ENCODE measurements around the gene KLK5.

KLK5 gene

DNA sequence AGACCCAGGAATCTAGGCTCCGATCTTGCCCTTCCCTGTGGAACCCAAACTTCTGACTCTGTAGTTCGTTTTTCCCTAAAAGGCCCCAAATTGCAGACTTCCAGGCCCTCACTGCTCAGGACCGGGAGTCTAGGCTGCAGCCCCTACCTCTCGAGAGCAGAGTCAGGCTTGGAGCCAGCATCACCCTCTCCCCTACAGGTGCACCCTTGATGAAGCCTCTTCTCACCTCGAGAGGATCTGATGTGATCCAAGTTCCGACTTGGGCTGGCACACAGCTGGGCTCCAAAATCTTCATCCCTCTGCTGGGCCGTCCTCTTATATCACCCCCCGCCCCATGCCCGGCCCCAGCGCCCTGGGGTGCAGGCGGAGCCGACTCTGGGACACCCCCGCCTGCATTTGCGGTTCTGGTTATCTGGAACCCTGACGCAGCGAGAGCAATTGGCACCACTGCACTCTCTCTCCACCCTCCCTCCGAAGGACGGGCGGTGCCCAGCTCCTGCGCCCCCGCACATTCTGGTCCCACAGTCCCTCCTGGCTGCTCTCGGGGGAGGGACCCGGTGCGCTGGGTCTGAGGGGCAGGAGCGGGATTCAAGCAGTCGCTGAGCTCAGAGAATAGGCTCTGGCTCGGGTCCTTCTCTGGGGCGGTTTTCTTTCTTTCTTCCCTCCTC is 30.9 kb upstream of the KLK5 start, which contains the start of gene KLK7:
KLK7 (minus strand) TSS at position 293 of the 668 bp plus-strand sequence. CDS start 1,518 bp downstream, outside the sequence.
- no peaks in the 10 kb centered on the region for H3K36me3 ChIP-seq (ENCODE audit: insufficient read depth, low read length)
- no peak within 1 kb of the TSS for H3K4me2 ChIP-seq (ENCODE audit: low read depth, low read length, poor library complexity, severe bottlenecking)
- H3K9ac ChIP-seq (ENCODE audit: low read depth, low read length, poor library complexity, severe bottlenecking): no peak within 1 kb of the TSS
- no peak for TF ChIP-seq EZH2phosphoT487 (IDR thresholded peaks at IDR 0.05; ENCODE audit: borderline replicate concordance)
- TF ChIP-seq CTCF (conservative IDR thresholded peaks at IDR 0.05; ENCODE audit: low read length): no peak
- H3K4me1 ChIP-seq (ENCODE audit: insufficient read depth, low read length, poor library complexity, severe bottlenecking): no peaks in the 10 kb centered on the region
- no peaks in the 10 kb centered on the region for H4K20me1 ChIP-seq (ENCODE audit: insufficient read depth, low read length, poor library complexity, severe bottlenecking)
- no peaks in the 10 kb centered on the region for H3K27me3 ChIP-seq (ENCODE audit: insufficient read depth, low read length, poor library complexity, severe bottlenecking)
- no peaks in the 10 kb centered on the region; the same call in 1 of the 2 replicates for H3K9me3 ChIP-seq (ENCODE audit: insufficient read depth, low read depth, low read length)
- no peak within 1 kb of the TSS for H3K4me3 ChIP-seq (ENCODE audit: low read length, poor library complexity, severe bottlenecking)
- H3K9me2 ChIP-seq (replicated peaks; ENCODE audit: low read depth, low read length): no peaks in the 10 kb centered on the region
- H3K79me2 ChIP-seq (ENCODE audit: insufficient read depth, low read length): no peaks in the 10 kb centered on the region
- no peaks in the 10 kb centered on the region for H3F3A ChIP-seq (ENCODE audit: low read depth)
- H2AFZ ChIP-seq (ENCODE audit: low read length): no peak within 1 kb of the TSS

GRCh38 chr19:50982186-50982585 is 29.3 kb upstream of the KLK5 start:
- Histone ChIP-seq H3F3A (ENCODE audit: low read depth) (no peaks in the 10 kb centered on the region), H3K4me3 (ENCODE audit: low read length, poor library complexity, severe bottlenecking) (no peak overlapping the region), H3K4me1 (ENCODE audit: insufficient read depth, low read length, poor library complexity, severe bottlenecking) (no peaks in the 10 kb centered on the region), H3K36me3 (ENCODE audit: insufficient read depth, low read length) (no peaks in the 10 kb centered on the region), H3K4me2 (ENCODE audit: low read depth, low read length, poor library complexity, severe bottlenecking) (no peak overlapping the region), H3K9ac (ENCODE audit: low read depth, low read length, poor library complexity, severe bottlenecking) (no peak overlapping the region), H3K9me2 (replicated peaks; ENCODE audit: low read depth, low read length) (no peaks in the 10 kb centered on the region), H4K20me1 (ENCODE audit: insufficient read depth, low read length, poor library complexity, severe bottlenecking) (no peaks in the 10 kb centered on the region), H3K9me3 (ENCODE audit: insufficient read depth, low read depth, low read length) (no peaks in the 10 kb centered on the region; the same call in 1 of the 2 replicates), H2AFZ (ENCODE audit: low read length) (no peak overlapping the region), H3K79me2 (ENCODE audit: insufficient read depth, low read length) (no peaks in the 10 kb centered on the region), H3K27me3 (ENCODE audit: insufficient read depth, low read length, poor library complexity, severe bottlenecking) (no peaks in the 10 kb centered on the region)
- TF ChIP-seq EZH2phosphoT487 (IDR thresholded peaks at IDR 0.05; ENCODE audit: borderline replicate concordance): no peak

GRCh38 chr19:50981587-50982146 is 28.8 kb upstream of the KLK5 start:
- H3K4me3 ChIP-seq (ENCODE audit: low read length, poor library complexity, severe bottlenecking): no peak overlapping the region
- no peaks in the 10 kb centered on the region for H3F3A ChIP-seq (ENCODE audit: low read depth)
- TF ChIP-seq CTCF (conservative IDR thresholded peaks at IDR 0.05; ENCODE audit: low read length) (no peak), EZH2phosphoT487 (IDR thresholded peaks at IDR 0.05; ENCODE audit: borderline replicate concordance) (no peak)
- H3K36me3 ChIP-seq (ENCODE audit: insufficient read depth, low read length): no peaks in the 10 kb centered on the region
- no peak overlapping the region for H2AFZ ChIP-seq (ENCODE audit: low read length)
- H3K79me2 ChIP-seq (ENCODE audit: insufficient read depth, low read length): no peaks in the 10 kb centered on the region
- no peaks in the 10 kb centered on the region for H3K9me2 ChIP-seq (replicated peaks; ENCODE audit: low read depth, low read length)
- no peaks in the 10 kb centered on the region for H3K27me3 ChIP-seq (ENCODE audit: insufficient read depth, low read length, poor library complexity, severe bottlenecking)
- H4K20me1 ChIP-seq (ENCODE audit: insufficient read depth, low read length, poor library complexity, severe bottlenecking): no peaks in the 10 kb centered on the region
- H3K9ac ChIP-seq (ENCODE audit: low read depth, low read length, poor library complexity, severe bottlenecking): no peak overlapping the region
- no peaks in the 10 kb centered on the region; the same call in 1 of the 2 replicates for H3K9me3 ChIP-seq (ENCODE audit: insufficient read depth, low read depth, low read length)
- no peak overlapping the region for H3K4me2 ChIP-seq (ENCODE audit: low read depth, low read length, poor library complexity, severe bottlenecking)
- H3K4me1 ChIP-seq (ENCODE audit: insufficient read depth, low read length, poor library complexity, severe bottlenecking): no peaks in the 10 kb centered on the region

Measured in Loucy (cell line).